GM21576 (cell line): ENCODE results near the gene MFSD1.

Experiments used
- ATAC-seq: cut with Tn5 transposase; IDR thresholded peaks from one replicate; pipeline ENCODE4 v1.9.1; 2021; ENCODE audit warnings: mild to moderate bottlenecking, moderate library complexity; ENCODE audit not compliant: unreplicated experiment

MFSD1 gene

GRCh38 chr3:158801696-158802408 lies at the start of gene MFSD1:
TSS of gene MFSD1 (plus strand) at chr3:158802054. CDS start at chr3:158802153, 99 bp downstream.
- ATAC-seq, result peak; percentile 99

- ATAC-seq, result no peak
These were observed 48.0 kb upstream of the MFSD1 start for GRCh38 chr3:158753854-158754253.

GRCh38 chr3:158755421-158755820 lies 46.4 kb upstream of the MFSD1 start:
- ATAC-seq, result no peak

GRCh38 chr3:158761350-158761749 lies 40.5 kb upstream of the MFSD1 start:
- ATAC-seq, result no peak

- no peak for ATAC-seq
These were observed 39.2 kb upstream of the MFSD1 start for GRCh38 chr3:158762701-158763100.

- no peak for ATAC-seq
These were observed 38.4 kb upstream of the MFSD1 start for GRCh38 chr3:158763421-158763820.

- no peak for ATAC-seq
These were observed 36.2 kb upstream of the MFSD1 start for GRCh38 chr3:158765518-158766205.

- ATAC-seq, result no peak
These were observed 35.5 kb upstream of the MFSD1 start for GRCh38 chr3:158766364-158766763.

- no peak for ATAC-seq
These were observed 33.5 kb upstream of the MFSD1 start for GRCh38 chr3:158768361-158768787.

GRCh38 chr3:158768881-158769543 lies 32.8 kb upstream of the MFSD1 start:
- no peak for ATAC-seq

GRCh38 chr3:158769549-158769948 lies 32.3 kb upstream of the MFSD1 start:
- ATAC-seq, result no peak

- no peak for ATAC-seq
These were observed 31.7 kb upstream of the MFSD1 start for GRCh38 chr3:158769952-158770740.

- ATAC-seq, result no peak
These were observed 31.0 kb upstream of the MFSD1 start for GRCh38 chr3:158770741-158771350.

- ATAC-seq, result no peak
These were observed 30.3 kb upstream of the MFSD1 start for GRCh38 chr3:158771577-158771976.

GRCh38 chr3:158771982-158772381 lies 29.9 kb upstream of the MFSD1 start:
- no peak for ATAC-seq

- no peak for ATAC-seq
These were observed 28.7 kb upstream of the MFSD1 start for GRCh38 chr3:158773166-158773565.

- ATAC-seq, result no peak
These were observed 27.7 kb upstream of the MFSD1 start for GRCh38 chr3:158773845-158774830.

- no peak for ATAC-seq
These were observed 26.9 kb upstream of the MFSD1 start for GRCh38 chr3:158774965-158775364.
